Trophoblast cell (in vitro differentiated cells and primary cell): ENCODE measurements around the gene TMEM256.

Experiments used
- DNase-seq, 2 donors: peaks; one replicate each; pipeline ENCODE4 v3.0.0-alpha.2; 2016
- H2AFZ ChIP-seq: 2 replicates; pipeline ENCODE4 v1.6.1; 2013; ENCODE audit warnings: low read length, moderate library complexity, mild to moderate bottlenecking; ENCODE audit not compliant: insufficient read depth, poor library complexity
- H2AK5ac ChIP-seq: 2 replicates; pipeline ENCODE4 v1.6.1; 2013; ENCODE audit warnings: mild to moderate bottlenecking, low read length
- H2BK120ac ChIP-seq: 2 replicates; pipeline ENCODE4 v1.6.1; 2013; ENCODE audit warnings: low read length, mild to moderate bottlenecking, moderate library complexity; ENCODE audit not compliant: insufficient read depth, poor library complexity
- H2BK12ac ChIP-seq: 2 replicates; pipeline ENCODE4 v1.6.1; 2013; ENCODE audit warnings: mild to moderate bottlenecking, low read length, moderate library complexity
- H2BK5ac ChIP-seq: 2 replicates; pipeline ENCODE4 v1.6.1; 2013; ENCODE audit warnings: low read length, low read depth, moderate library complexity, mild to moderate bottlenecking; ENCODE audit not compliant: poor library complexity
- H3K14ac ChIP-seq: 2 replicates; pipeline ENCODE4 v1.6.1; 2013; ENCODE audit warnings: mild to moderate bottlenecking, low read length
- H3K18ac ChIP-seq: 2 replicates; pipeline ENCODE4 v1.6.1; 2013; ENCODE audit warnings: mild to moderate bottlenecking, low read length
- H3K23ac ChIP-seq: 2 replicates; pipeline ENCODE4 v1.6.1; 2013; ENCODE audit warnings: low read length
- H3K27ac ChIP-seq: 2 replicates; pipeline ENCODE4 v1.5.1; 2013; ENCODE audit warnings: low read depth, mild to moderate bottlenecking, inconsistent platforms, low read length, moderate library complexity
- H3K27me3 ChIP-seq: 2 replicates; pipeline ENCODE4 v1.6.1; 2013; ENCODE audit warnings: inconsistent platforms, mild to moderate bottlenecking, low read length, moderate library complexity; ENCODE audit not compliant: insufficient read depth
- H3K36me3 ChIP-seq, 2 experiments: 1 replicate in 1 of 2; 2 replicates in 1 of 2; pipeline ENCODE4 v1.6.1; 2013; ENCODE audit warnings: low read length in 2 of 2, mild to moderate bottlenecking in 2 of 2, moderate library complexity in 1 of 2; ENCODE audit not compliant: insufficient read depth in 2 of 2, control insufficient read depth in 1 of 2
- H3K4ac ChIP-seq: 2 replicates; pipeline ENCODE4 v1.6.1; 2013; ENCODE audit warnings: low read depth, mild to moderate bottlenecking, low read length, moderate library complexity
- H3K4me1 ChIP-seq, 2 experiments: 1 replicate in 1 of 2; 2 replicates in 1 of 2; pipeline ENCODE4 v1.6.1; 2013; ENCODE audit warnings: low read length in 2 of 2, mild to moderate bottlenecking in 2 of 2, moderate library complexity in 1 of 2; ENCODE audit not compliant: insufficient read depth in 2 of 2, control insufficient read depth in 1 of 2
- H3K4me2 ChIP-seq: 2 replicates; pipeline ENCODE4 v1.6.1; 2013; ENCODE audit warnings: inconsistent platforms, mild to moderate bottlenecking, low read length, moderate library complexity
- H3K4me3 ChIP-seq: 2 replicates; pipeline ENCODE4 v1.5.1; 2013; ENCODE audit warnings: mild to moderate bottlenecking, low read depth, low read length, inconsistent platforms
- H3K79me1 ChIP-seq: one replicate; pipeline ENCODE4 v1.6.1; 2013; ENCODE audit warnings: low read length
- H3K79me2 ChIP-seq: 2 replicates; pipeline ENCODE4 v1.6.1; 2013; ENCODE audit warnings: low read length, mild to moderate bottlenecking; ENCODE audit not compliant: control insufficient read depth, insufficient read depth, poor library complexity
- H3K9ac ChIP-seq: 2 replicates; pipeline ENCODE4 v1.6.1; 2013; ENCODE audit warnings: mild to moderate bottlenecking, low read length
- H3K9me3 ChIP-seq: 2 replicates; pipeline ENCODE4 v1.6.1; 2013; ENCODE audit warnings: low read depth, mild to moderate bottlenecking, control low read depth, inconsistent platforms, low read length; ENCODE audit not compliant: insufficient read depth
- H4K12ac ChIP-seq: 2 replicates; pipeline ENCODE4 v1.6.1; 2013; ENCODE audit warnings: low read depth, mild to moderate bottlenecking, low read length, moderate library complexity
- H4K8ac ChIP-seq: 2 replicates; pipeline ENCODE4 v1.6.1; 2013; ENCODE audit warnings: low read depth, mild to moderate bottlenecking, low read length, moderate library complexity
- H4K91ac ChIP-seq: one replicate; pipeline ENCODE4 v1.6.1; 2013; ENCODE audit warnings: low read depth, mild to moderate bottlenecking, low read length, moderate library complexity
- WGBS: extraction: QIAGEN DNeasy Blood & Tissue Kit; methylation state at CpG from one replicate; pipeline ENCODE4 v1.1.7; 2013; ENCODE audit warnings: missing lambda C conversion rate; ENCODE audit not compliant: insufficient read length, insufficient coverage; ENCODE audit errors: extremely low coverage; 5-methylcytosine and 5-hydroxymethylcytosine counted together

Gene TMEM256

DNA sequence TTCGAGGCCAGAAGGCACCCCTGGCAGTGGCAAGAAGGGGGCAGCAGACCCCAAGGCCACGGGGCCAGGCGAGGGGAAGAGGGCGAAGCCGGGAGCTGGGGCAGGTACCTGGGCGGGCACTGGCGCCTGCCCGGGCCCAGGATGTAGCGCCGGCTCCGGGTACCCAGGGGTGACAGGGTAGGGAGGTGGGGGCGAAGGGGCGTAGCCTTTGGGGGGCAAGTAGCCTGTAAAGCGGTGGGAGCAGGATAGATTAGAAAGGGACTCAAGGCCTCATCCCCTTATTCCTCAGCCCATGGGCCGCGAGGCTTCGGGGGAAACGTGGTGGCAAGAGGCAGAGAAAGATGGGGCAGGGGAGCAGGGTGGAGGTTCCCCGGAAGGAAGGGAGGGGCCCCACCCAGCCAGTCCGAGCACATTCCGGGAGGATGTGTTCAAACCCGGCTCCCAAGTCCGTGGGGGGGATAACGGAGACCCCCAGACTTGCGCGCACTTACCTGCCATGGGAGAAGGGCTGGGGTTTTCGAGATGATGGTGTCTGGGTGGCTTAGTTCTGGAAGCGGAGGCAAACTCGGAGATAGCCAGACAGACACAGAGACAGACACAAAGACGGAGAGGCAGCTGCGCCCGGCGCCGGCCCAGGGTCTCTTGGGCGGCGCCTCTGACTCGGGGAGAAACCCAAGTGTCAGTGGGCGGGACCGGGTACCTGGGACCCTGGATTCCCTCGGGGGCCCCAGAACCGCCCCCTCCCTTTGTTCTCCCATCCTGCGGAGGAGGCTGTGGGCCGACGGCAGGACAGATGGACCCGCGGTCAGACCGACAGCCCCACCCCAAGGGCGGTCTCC is 10.1 kb downstream of the TMEM256 start:
- H3K14ac ChIP-seq, result peak overlapping the region; percentile 84
- WGBS, result no CpG with 5 or more reads among the region's 48 CpGs

GRCh38 chr17:7392696-7393612 is 10.9 kb downstream of the TMEM256 start:
- Histone ChIP-seq H3K18ac (peak overlapping the region; percentile 48), H4K91ac (peak overlapping the region; percentile 64), H3K36me3 (peaks cover 40 to 44% of the 10 kb centered on the region in 2 experiments)

More for the DNA sequence above, 10.1 kb downstream of the TMEM256 start:
- Histone ChIP-seq H4K8ac (peak overlapping the region; percentile 75), H3K4me2 (peak overlapping the region; percentile 92), H3K4me3 (peak overlapping the region; percentile 85), H2AK5ac (peak overlapping the region; percentile 83), H3K4me1 (peaks cover 11 to 16% of the 10 kb centered on the region in 2 experiments), H3K36me3 (peaks cover 31 to 36% of the 10 kb centered on the region in 2 experiments), H3K9me3 (no peaks in the 10 kb centered on the region), H3K27ac (peak overlapping the region; percentile 51), H2BK12ac (peak overlapping the region; percentile 15), H2AFZ (peak overlapping the region; percentile 61), H4K91ac (peak overlapping the region; percentile 64), H3K27me3 (no peaks in the 10 kb centered on the region), H3K79me1 (peaks cover 17% of the 10 kb centered on the region), H2BK120ac (peak overlapping the region; percentile 29), H3K4ac (peak overlapping the region; percentile 60), H3K9ac (peak overlapping the region; percentile 81), H4K12ac (peak overlapping the region; percentile 56), H3K23ac (no peak overlapping the region), H2BK5ac (peak overlapping the region; percentile 78), H3K79me2 (peaks cover 12% of the 10 kb centered on the region), H3K18ac (peak overlapping the region; percentile 71)
- DNase-seq, result peak in 1 of 2 donors; percentile 37

DNA sequence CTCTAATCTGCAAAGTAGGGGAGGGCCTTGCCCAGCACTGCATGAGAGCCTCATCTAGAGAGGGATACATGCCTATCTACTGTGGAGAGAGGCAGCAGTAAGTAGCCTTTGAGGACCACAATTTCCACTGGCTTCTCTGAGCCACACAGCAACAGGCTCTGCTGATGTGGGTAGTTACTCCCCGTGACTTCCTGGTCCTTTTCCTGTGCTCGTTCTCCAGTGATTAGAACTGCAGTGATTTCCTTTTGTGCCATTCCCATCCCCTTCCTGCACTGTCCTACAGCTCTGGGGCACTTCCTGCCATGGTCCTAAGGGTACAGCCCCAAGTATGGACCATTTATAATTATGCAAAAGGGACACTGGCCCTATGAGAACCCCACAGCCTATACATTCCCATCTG is 12.6 kb downstream of the TMEM256 start:
- H3K27ac ChIP-seq, result no peak overlapping the region
- peaks cover 12% of the 10 kb centered on the region for H3K79me2 ChIP-seq
- no peak overlapping the region for H3K4me2 ChIP-seq
- peaks cover 50 to 53% of the 10 kb centered on the region in 2 experiments for H3K36me3 ChIP-seq
- no peak overlapping the region for H4K91ac ChIP-seq
- no peak overlapping the region for H2AFZ ChIP-seq
- no peak overlapping the region for H3K4ac ChIP-seq
- H4K12ac ChIP-seq, result no peak overlapping the region
- no peak for DNase-seq
- H3K9ac ChIP-seq, result no peak overlapping the region
- H2BK12ac ChIP-seq, result no peak overlapping the region
- no peaks in the 10 kb centered on the region for H3K9me3 ChIP-seq
- no peak overlapping the region for H2AK5ac ChIP-seq
- peaks cover 17% of the 10 kb centered on the region for H3K79me1 ChIP-seq
- no peak overlapping the region for H3K23ac ChIP-seq
- H2BK120ac ChIP-seq, result no peak overlapping the region
- no peak overlapping the region for H4K8ac ChIP-seq
- no peak overlapping the region for H3K4me3 ChIP-seq
- no peak overlapping the region for H2BK5ac ChIP-seq
- H3K14ac ChIP-seq, result no peak overlapping the region
- H3K27me3 ChIP-seq, result no peaks in the 10 kb centered on the region
- peaks cover 11 to 16% of the 10 kb centered on the region in 2 experiments for H3K4me1 ChIP-seq
- no peak overlapping the region for H3K18ac ChIP-seq
- no CpG with 5 or more reads among the region's 2 CpGs for WGBS

More at GRCh38 chr17:7392696-7393612, 10.9 kb downstream of the TMEM256 start:
- Histone ChIP-seq H3K14ac (peak overlapping the region; percentile 84), H3K79me1 (peaks cover 17% of the 10 kb centered on the region), H3K4me1 (peaks cover 11 to 16% of the 10 kb centered on the region in 2 experiments), H3K9ac (no peak overlapping the region), H3K4ac (peak overlapping the region; percentile 60), H3K4me2 (peak overlapping the region; percentile 92), H3K9me3 (no peaks in the 10 kb centered on the region), H2BK12ac (peak overlapping the region; percentile 15), H3K27ac (no peak overlapping the region), H3K79me2 (peaks cover 12% of the 10 kb centered on the region), H2BK120ac (no peak overlapping the region), H2AFZ (no peak overlapping the region), H2AK5ac (peak overlapping the region; percentile 83), H2BK5ac (no peak overlapping the region), H4K12ac (no peak overlapping the region), H3K4me3 (peak overlapping the region; percentile 85), H3K23ac (no peak overlapping the region), H4K8ac (peak overlapping the region; percentile 12), H3K27me3 (no peaks in the 10 kb centered on the region)
- DNase-seq, result no peak
- WGBS, result no CpG with 5 or more reads among the region's 42 CpGs
